Airway epithelial cell (primary cell): ENCODE results near the gene GRIN2D. TPM values are rescaled to one million over a fixed set of nuclear protein-coding genes. Genes with fewer than 3 reads are reported as not detected.

Experiments
- total RNA-seq: library from RNA; depleted of rRNA; stranded (reverse); fragments of >200 nt; gene quantifications from 2 replicates; pipeline ENCODE4 v1.2.3, GENCODE V29; 2015

Gene GRIN2D
- 0.14 and 0.28 TPM in 2 replicates for total RNA-seq

GRCh38 chr19:48393559-48394330, at the start of gene GRIN2D:
TSS of gene GRIN2D (plus strand) at chr19:48393668. CDS start at chr19:48398393, 4,725 bp downstream.

GRCh38 chr19:48363810-48364597, 29.5 kb upstream of the GRIN2D start, which contains the start of the genes SYNGR4 and TMEM143:
TSS of gene SYNGR4 (plus strand) at chr19:48364367. CDS start at chr19:48365843, 1,476 bp downstream.
TSS of gene TMEM143 (minus strand) at chr19:48363940. CDS start at chr19:48363920, 20 bp downstream.

GRCh38 chr19:48391100-48392005, 2.1 kb upstream of the GRIN2D start, which contains the start of gene KDELR1:
TSS of gene KDELR1 (minus strand) at chr19:48391551. CDS start at chr19:48391358, 193 bp downstream.

Other genes with a start within 250 kb of the GRIN2D start
- 37.2 and 72.2 TPM in 2 replicates for gene LIG1, start 223.3 kb upstream of the GRIN2D start, total RNA-seq
- gene ZSWIM9, start 223.0 kb upstream of the GRIN2D start, total RNA-seq: 1.7 and 2.0 TPM in 2 replicates
- gene CARD8, start 137.8 kb upstream of the GRIN2D start, total RNA-seq: 4.5 and 8.3 TPM in 2 replicates
- gene ZNF114, start 123.6 kb upstream of the GRIN2D start, total RNA-seq: 0.21 and 0.46 TPM in 2 replicates
- gene EMP3, start 68.1 kb upstream of the GRIN2D start, total RNA-seq: 19.0 and 30.5 TPM in 2 replicates
- 4.7 and 5.1 TPM in 2 replicates for gene TMEM143, start 29.7 kb upstream of the GRIN2D start, total RNA-seq
- not detected in 2 replicates for gene SYNGR4, start 29.3 kb upstream of the GRIN2D start, total RNA-seq
- gene KDELR1, start 2.1 kb upstream of the GRIN2D start, total RNA-seq: 85.5 and 149 TPM in 2 replicates
- gene GRWD1, start 52.3 kb downstream of the GRIN2D start, total RNA-seq: 46.8 and 50.1 TPM in 2 replicates
- gene KCNJ14, start 61.9 kb downstream of the GRIN2D start, total RNA-seq: 0.05 and 0.42 TPM in 2 replicates
- gene CYTH2, start 75.7 kb downstream of the GRIN2D start, total RNA-seq: 33.1 and 53.2 TPM in 2 replicates
- 5.8 and 7.5 TPM in 2 replicates for gene LMTK3, start 118.2 kb downstream of the GRIN2D start, total RNA-seq
- 60.3 and 60.8 TPM in 2 replicates for gene SULT2B1, start 158.5 kb downstream of the GRIN2D start, total RNA-seq
- not detected in 2 replicates for gene SPACA4, start 213.1 kb downstream of the GRIN2D start, total RNA-seq
- gene FAM83E, start 221.4 kb downstream of the GRIN2D start, total RNA-seq: 2.0 and 6.7 TPM in 2 replicates
- 2,904 and 4,070 TPM in 2 replicates for gene RPL18, start 225.5 kb downstream of the GRIN2D start, total RNA-seq
- 13.8 and 15.9 TPM in 2 replicates for gene SPHK2, start 225.8 kb downstream of the GRIN2D start, total RNA-seq
- gene DBP, start 243.7 kb downstream of the GRIN2D start, total RNA-seq: 9.7 TPM in 2 replicates